Measurements from ENCODE around the gene CDH15. TPM values are rescaled to one million over a fixed set of nuclear protein-coding genes. Genes with fewer than 3 reads are reported as not detected.

CDH15 gene
- total and polyA plus RNA-seq, 2 donors from 2014 or later: 0.22 to 0.31 TPM

DNA sequence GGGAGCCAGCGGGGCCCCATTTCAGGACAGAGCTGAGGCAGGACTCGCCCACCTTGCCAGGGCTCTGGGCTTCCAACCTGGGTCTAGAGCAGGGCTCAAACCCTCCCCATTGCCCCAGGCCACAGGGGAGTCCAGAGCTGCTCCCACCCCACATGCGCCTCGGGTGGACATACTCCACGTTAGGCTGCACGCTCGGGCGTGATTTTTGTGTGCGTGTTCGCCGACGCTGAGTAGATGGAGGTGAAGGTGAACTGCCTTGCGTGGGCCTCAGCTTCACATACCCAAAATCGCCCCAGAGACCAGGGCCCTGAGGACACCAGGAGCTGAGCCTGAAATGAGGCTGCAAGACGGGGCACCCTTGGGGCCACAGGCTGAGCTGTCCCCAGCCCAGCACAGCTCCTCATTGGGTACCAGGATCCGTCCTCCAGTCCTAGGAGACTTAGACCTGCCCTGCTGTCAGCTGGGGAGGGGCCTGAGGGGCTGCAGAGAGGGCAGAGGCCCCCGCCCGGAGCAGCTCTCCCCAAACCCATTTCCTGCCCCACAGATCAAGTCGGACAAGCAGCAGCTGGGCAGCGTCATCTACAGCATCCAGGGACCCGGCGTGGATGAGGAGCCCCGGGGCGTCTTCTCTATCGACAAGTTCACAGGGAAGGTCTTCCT lies 8.2 kb downstream of the CDH15 start:
- no peak for FAIRE-seq
- DNase-seq: no peak
- intact Hi-C loops (cut with DNase I): no loop called here
- no peak overlapping the region for H3K4me3 ChIP-seq (ENCODE audit: low read length in 3 of 3)
- H3K9me3 ChIP-seq (ENCODE audit: control insufficient read depth in 2 of 3, insufficient read depth in 1 of 3, low read length in 3 of 3): no peaks in the 10 kb centered on the region
- H3K27me3 ChIP-seq (ENCODE audit: control insufficient read depth, insufficient read depth, low read length): no peaks in the 10 kb centered on the region
- no peak overlapping the region for H3K27ac ChIP-seq (ENCODE audit: low read depth in 2 of 2, low read length in 2 of 2)
- H3K9ac ChIP-seq (ENCODE audit: low read length in 3 of 3): no peak overlapping the region
- no peaks in the 10 kb centered on the region for H3K4me1 ChIP-seq (ENCODE audit: control insufficient read depth in 2 of 3, insufficient read depth in 2 of 3, low read depth in 1 of 3, low read length in 3 of 3)
- TF ChIP-seq, protein P1, sequence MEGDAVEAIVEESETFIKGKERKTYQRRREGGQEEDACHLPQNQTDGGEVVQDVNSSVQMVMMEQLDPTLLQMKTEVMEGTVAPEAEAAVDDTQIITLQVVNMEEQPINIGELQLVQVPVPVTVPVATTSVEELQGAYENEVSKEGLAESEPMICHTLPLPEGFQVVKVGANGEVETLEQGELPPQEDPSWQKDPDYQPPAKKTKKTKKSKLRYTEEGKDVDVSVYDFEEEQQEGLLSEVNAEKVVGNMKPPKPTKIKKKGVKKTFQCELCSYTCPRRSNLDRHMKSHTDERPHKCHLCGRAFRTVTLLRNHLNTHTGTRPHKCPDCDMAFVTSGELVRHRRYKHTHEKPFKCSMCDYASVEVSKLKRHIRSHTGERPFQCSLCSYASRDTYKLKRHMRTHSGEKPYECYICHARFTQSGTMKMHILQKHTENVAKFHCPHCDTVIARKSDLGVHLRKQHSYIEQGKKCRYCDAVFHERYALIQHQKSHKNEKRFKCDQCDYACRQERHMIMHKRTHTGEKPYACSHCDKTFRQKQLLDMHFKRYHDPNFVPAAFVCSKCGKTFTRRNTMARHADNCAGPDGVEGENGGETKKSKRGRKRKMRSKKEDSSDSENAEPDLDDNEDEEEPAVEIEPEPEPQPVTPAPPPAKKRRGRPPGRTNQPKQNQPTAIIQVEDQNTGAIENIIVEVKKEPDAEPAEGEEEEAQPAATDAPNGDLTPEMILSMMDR (IDR thresholded peaks at IDR 0.05; ENCODE audit: borderline replicate concordance, extremely low read depth, insufficient read depth): no peak
- no peaks in the 10 kb centered on the region for H3K36me3 ChIP-seq (ENCODE audit: control insufficient read depth in 2 of 3, insufficient read depth in 3 of 3, low read length in 3 of 3)

DNA sequence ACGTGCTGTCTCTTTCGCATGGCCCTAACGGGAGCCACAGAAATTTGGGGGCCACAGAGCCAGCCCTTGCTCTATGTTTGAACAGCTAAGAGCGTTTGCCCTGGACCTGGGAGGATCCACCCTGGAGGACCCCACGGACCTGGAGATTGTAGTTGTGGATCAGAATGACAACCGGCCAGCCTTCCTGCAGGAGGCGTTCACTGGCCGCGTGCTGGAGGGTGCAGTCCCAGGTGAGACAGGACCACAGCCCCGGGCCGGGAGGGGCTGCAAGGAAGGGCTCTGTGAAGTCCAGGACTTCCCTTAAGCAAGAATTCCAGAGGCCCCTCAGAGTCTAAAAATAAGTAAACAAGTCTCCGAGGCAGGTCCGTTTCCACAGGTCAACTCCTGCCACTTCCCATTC lies 11.9 kb downstream of the CDH15 start:
- Histone ChIP-seq H3K4me3 (ENCODE audit: low read length in 3 of 3) (no peak overlapping the region), H3K36me3 (ENCODE audit: control insufficient read depth in 2 of 3, insufficient read depth in 3 of 3, low read length in 3 of 3) (no peaks in the 10 kb centered on the region), H3K9ac (ENCODE audit: low read length in 3 of 3) (no peak overlapping the region), H3K4me1 (ENCODE audit: control insufficient read depth in 2 of 3, insufficient read depth in 2 of 3, low read depth in 1 of 3, low read length in 3 of 3) (no peaks in the 10 kb centered on the region), H3K27me3 (ENCODE audit: control insufficient read depth, insufficient read depth, low read length) (no peaks in the 10 kb centered on the region), H3K9me3 (ENCODE audit: control insufficient read depth in 2 of 3, insufficient read depth in 1 of 3, low read length in 3 of 3) (no peaks in the 10 kb centered on the region), H3K27ac (ENCODE audit: low read depth in 2 of 2, low read length in 2 of 2) (no peak overlapping the region)
- intact Hi-C loops (cut with DNase I): no loop called here
- FAIRE-seq (no peak), DNase-seq (no peak)
- TF ChIP-seq, protein P1 (IDR thresholded peaks at IDR 0.05; ENCODE audit: borderline replicate concordance, extremely low read depth, insufficient read depth): no peak

DNA sequence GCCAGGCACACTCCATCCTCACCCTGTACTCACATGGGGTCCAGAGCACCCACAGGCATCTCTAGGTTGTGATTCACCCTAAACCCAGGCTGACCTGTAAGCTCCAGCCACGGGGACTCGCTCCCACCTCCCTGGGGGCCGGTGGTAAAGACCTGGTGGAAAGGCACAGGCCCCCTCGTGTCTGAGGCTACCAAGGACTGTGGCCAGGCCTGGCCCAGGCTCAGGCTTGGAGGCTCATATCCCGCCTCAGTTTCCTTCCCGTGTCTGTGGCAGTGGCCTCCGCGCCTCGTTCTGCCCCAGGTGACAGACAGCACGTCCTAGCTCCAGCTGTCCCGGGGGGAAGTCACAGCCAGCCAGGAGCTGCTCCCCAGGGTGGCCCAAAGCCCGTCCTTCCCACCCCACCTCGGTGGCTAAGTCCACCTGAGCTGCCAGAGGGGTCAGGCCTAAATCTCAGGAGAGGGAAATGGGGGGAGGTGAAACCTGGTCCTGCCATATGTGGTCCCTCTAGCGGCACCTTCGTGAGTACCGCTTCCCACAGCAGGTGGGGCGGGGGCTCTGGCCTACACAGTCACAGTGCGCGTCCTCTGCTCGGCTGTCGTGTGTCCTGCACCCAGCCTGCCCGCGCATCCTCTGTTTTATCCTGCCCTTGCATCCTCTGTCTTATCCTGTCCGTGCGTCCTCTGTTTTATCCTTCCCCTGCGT lies 12.6 kb downstream of the CDH15 start:
- intact Hi-C loops (cut with DNase I): no loop called here
- TF ChIP-seq, protein P1 (IDR thresholded peaks at IDR 0.05; ENCODE audit: borderline replicate concordance, extremely low read depth, insufficient read depth): no peak
- Histone ChIP-seq H3K27me3 (ENCODE audit: control insufficient read depth, insufficient read depth, low read length) (no peaks in the 10 kb centered on the region), H3K27ac (ENCODE audit: low read depth in 2 of 2, low read length in 2 of 2) (no peak overlapping the region), H3K36me3 (ENCODE audit: control insufficient read depth in 2 of 3, insufficient read depth in 3 of 3, low read length in 3 of 3) (no peaks in the 10 kb centered on the region), H3K9ac (ENCODE audit: low read length in 3 of 3) (no peak overlapping the region), H3K9me3 (ENCODE audit: control insufficient read depth in 2 of 3, insufficient read depth in 1 of 3, low read length in 3 of 3) (no peaks in the 10 kb centered on the region), H3K4me3 (ENCODE audit: low read length in 3 of 3) (no peak overlapping the region), H3K4me1 (ENCODE audit: control insufficient read depth in 2 of 3, insufficient read depth in 2 of 3, low read depth in 1 of 3, low read length in 3 of 3) (no peaks in the 10 kb centered on the region)
- peak in 1 of 5 donors; percentile 49 for DNase-seq
- FAIRE-seq: no peak
